ENCODE results near the gene PFN3. TPM values are rescaled to one million over a fixed set of nuclear protein-coding genes. Genes with fewer than 3 reads are reported as not detected.

The PFN3 gene
- polyA plus RNA-seq, 1 experiment: not detected

DNA sequence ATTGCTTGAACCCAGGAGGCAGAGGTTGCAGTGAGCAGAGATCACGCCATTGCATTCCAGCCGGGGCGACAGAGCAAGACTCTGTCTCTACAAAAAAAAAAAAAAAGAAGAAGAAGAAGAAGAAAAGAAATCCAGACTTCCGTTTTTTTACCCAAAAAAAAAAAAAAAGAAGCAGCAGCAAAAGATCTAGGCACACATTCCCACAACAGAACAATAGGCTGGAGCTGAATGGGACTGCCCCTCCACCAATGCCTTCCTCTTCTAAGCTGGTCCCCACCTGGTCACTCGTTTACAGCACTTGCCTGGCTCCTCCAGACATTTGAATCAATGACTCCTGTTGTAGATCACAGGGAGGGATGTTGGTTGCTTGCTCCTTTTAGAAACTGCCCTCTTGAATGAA lies 47.4 kb downstream of the PFN3 start:
- DNase-seq (ENCODE audit: low read depth, low spot score): no peak

DNA sequence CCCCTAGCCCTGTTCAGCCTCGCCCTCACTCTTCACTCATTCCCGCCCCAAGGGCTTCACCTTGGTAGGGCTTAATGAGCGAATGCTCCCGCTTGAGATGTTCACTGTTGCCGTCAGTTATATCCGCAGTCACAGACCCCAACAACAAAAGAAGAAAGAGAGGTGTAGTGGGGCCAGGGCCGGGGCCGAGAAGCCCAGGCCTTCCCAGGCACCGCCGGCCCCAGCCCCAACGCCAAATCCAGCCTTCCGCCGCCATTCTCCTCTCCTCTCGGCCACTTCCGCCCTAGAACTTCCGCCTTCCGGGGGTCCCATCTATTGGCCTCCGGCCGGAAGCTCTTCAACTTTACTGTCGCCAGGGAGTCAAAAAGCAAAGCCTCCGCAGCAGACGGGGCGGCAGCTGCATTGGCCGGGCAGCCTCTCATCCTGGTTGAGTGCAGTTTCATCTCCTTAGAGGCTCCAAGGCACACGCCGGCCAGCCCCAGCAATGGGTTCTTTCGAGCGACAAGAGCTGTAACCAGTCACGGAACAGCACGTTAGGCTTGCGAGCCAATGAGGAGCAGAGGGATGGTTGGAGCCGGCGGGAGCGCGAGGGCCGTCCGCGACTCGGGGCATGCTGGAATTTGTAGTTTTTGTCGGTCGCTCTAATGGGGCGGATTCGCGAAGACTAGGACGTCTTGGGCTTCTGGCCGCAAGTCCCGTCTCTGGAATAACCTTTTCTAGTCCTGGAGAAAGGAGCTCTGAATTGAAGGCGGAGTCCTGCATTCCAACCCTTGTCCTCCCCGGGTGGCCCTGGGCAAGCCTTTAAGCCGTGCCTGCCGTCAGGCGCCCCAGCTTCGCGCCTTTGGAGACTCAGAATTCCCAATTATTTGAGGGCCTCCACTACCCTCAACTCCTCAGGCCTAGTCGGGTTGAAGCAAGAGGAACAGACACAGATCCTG lies 48.8 kb downstream of the PFN3 start, which contains the start of gene LMAN2:
Gene LMAN2, minus strand, starts transcription at position 277 of the 938 bp plus-strand sequence. Its CDS starts 21 bp downstream, at position 256.
- CTCF ChIA-PET: interaction anchor here (0.6 to 3.0 kb wide), 10 partner anchors 9 to 237 kb away, joined by 3 to 10 read pairs (median 4); no protein-coding TSS in a partner anchor
- POLR2A ChIA-PET: interaction anchor here (0.6 to 1.5 kb wide), 12 partner anchors 8 to 814 kb away, joined by 3 to 7 read pairs (median 4); partner anchors contain the start of genes GRK6 and RNF44
- Histone ChIP-seq H3K27ac (ENCODE audit: low read depth, low read length) (peak within 1 kb of the TSS; percentile 98), H3K9me3 (ENCODE audit: control insufficient read depth, insufficient read depth, low read length) (no peaks in the 10 kb centered on the region), H3K27me3 (ENCODE audit: control insufficient read depth, insufficient read depth, low read length) (peaks cover 2% of the 10 kb centered on the region), H3K4me3 (ENCODE audit: low read depth, low read length) (peak within 1 kb of the TSS; percentile 100)
- TF ChIP-seq, protein P1, sequence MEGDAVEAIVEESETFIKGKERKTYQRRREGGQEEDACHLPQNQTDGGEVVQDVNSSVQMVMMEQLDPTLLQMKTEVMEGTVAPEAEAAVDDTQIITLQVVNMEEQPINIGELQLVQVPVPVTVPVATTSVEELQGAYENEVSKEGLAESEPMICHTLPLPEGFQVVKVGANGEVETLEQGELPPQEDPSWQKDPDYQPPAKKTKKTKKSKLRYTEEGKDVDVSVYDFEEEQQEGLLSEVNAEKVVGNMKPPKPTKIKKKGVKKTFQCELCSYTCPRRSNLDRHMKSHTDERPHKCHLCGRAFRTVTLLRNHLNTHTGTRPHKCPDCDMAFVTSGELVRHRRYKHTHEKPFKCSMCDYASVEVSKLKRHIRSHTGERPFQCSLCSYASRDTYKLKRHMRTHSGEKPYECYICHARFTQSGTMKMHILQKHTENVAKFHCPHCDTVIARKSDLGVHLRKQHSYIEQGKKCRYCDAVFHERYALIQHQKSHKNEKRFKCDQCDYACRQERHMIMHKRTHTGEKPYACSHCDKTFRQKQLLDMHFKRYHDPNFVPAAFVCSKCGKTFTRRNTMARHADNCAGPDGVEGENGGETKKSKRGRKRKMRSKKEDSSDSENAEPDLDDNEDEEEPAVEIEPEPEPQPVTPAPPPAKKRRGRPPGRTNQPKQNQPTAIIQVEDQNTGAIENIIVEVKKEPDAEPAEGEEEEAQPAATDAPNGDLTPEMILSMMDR (IDR thresholded peaks at IDR 0.05; ENCODE audit: low read depth, low read length): no peak
- peak; percentile 91 for DNase-seq (ENCODE audit: low read depth, low spot score)

More for the DNA sequence above, 47.4 kb downstream of the PFN3 start:
- TF ChIP-seq, protein P1 (IDR thresholded peaks at IDR 0.05; ENCODE audit: low read depth, low read length): no peak
- Histone ChIP-seq H3K27ac (ENCODE audit: low read depth, low read length) (no peak overlapping the region), H3K9me3 (ENCODE audit: control insufficient read depth, insufficient read depth, low read length) (no peaks in the 10 kb centered on the region; the same call in 1 of the 2 replicates), H3K27me3 (ENCODE audit: control insufficient read depth, insufficient read depth, low read length) (peaks cover 2% of the 10 kb centered on the region), H3K4me3 (ENCODE audit: low read depth, low read length) (no peak overlapping the region)
- CTCF ChIA-PET: no interaction called here
- POLR2A ChIA-PET: no interaction called here

DNA sequence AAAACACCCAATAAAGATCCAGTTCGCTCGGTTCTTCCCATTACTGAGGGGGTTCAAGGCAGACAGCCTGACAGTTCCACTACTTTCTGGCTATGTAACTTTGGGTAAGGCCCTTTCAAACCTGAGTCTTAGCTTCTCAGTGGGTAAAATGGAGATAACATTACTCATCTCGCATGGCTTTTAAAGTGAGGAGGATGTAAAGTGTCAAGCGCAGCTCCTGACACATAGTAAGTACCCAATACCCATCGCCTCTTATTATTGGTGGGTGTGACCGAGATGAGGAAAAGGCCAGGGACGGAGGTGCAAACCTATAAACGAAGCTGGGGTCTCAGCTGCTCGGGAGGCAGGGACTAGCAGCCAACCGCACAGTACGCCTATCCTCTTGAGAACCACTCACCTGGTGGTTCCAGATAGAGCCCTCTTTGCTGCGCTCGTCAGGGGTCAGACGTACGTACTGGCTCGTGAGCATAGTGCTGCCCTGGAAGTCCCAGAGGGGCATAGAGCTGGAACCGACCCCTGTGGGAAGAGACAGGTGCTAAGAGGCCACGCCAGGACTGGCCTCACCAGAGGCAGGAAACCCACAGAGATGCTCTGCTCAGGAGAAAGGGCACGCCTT lies 49.6 kb downstream of the PFN3 start:
- POLR2A ChIA-PET: interaction anchor here (1.2 to 1.5 kb wide), 5 partner anchors 30 to 76 kb away, joined by 3 to 6 read pairs (median 5); partner anchors contain the start of gene GRK6
- Histone ChIP-seq H3K27me3 (ENCODE audit: control insufficient read depth, insufficient read depth, low read length) (peaks cover 2% of the 10 kb centered on the region), H3K27ac (ENCODE audit: low read depth, low read length) (peak overlapping the region; percentile 98), H3K4me3 (ENCODE audit: low read depth, low read length) (peak overlapping the region; percentile 100), H3K9me3 (ENCODE audit: control insufficient read depth, insufficient read depth, low read length) (no peaks in the 10 kb centered on the region)
- TF ChIP-seq, protein P1 (IDR thresholded peaks at IDR 0.05; ENCODE audit: low read depth, low read length): no peak
- DNase-seq (ENCODE audit: low read depth, low spot score): no peak
- CTCF ChIA-PET: interaction anchor here (0.9 to 3.0 kb wide), 8 partner anchors 9 to 236 kb away, joined by 3 to 10 read pairs (median 5); no protein-coding TSS in a partner anchor

Other genes with a start within 250 kb of the PFN3 start
- gene RAB24, start 96.9 kb downstream of the PFN3 start, polyA plus RNA-seq (2011; rRNA removed): 35.4 and 38.8 TPM in 2 replicates
- 135 and 158 TPM in 2 replicates for gene PRELID1, start 96.9 kb downstream of the PFN3 start, polyA plus RNA-seq (2011; rRNA removed)
- gene MXD3, start 88.8 kb downstream of the PFN3 start, polyA plus RNA-seq (2011; rRNA removed): 2.8 and 2.9 TPM in 2 replicates
- gene LMAN2, start 49.0 kb downstream of the PFN3 start, polyA plus RNA-seq (2011; rRNA removed): 150 and 212 TPM in 2 replicates
- 2.6 and 4.4 TPM in 2 replicates for gene RGS14, start 42.7 kb downstream of the PFN3 start, polyA plus RNA-seq (2011; rRNA removed)
- not detected in 2 replicates for gene SLC34A1, start 16.2 kb downstream of the PFN3 start, polyA plus RNA-seq (2011; rRNA removed)
- 0.35 and 0.48 TPM in 2 replicates for gene F12, start 8.9 kb upstream of the PFN3 start, polyA plus RNA-seq (2011; rRNA removed)
- gene GRK6, start 26.0 kb upstream of the PFN3 start, polyA plus RNA-seq (2011; rRNA removed): 16.4 and 21.4 TPM in 2 replicates
- gene PRR7, start 46.2 kb upstream of the PFN3 start, polyA plus RNA-seq (2011; rRNA removed): 1.0 and 1.6 TPM in 2 replicates
- gene DBN1, start 73.0 kb upstream of the PFN3 start, polyA plus RNA-seq (2011; rRNA removed): 146 and 164 TPM in 2 replicates
- gene PDLIM7, start 96.9 kb upstream of the PFN3 start, polyA plus RNA-seq (2011; rRNA removed): 195 and 268 TPM in 2 replicates
- 0.50 and 0.96 TPM in 2 replicates for gene DOK3, start 109.2 kb upstream of the PFN3 start, polyA plus RNA-seq (2011; rRNA removed)
- gene DDX41, start 116.3 kb upstream of the PFN3 start, polyA plus RNA-seq (2011; rRNA removed): 71.8 and 96.0 TPM in 2 replicates
- gene FAM193B, start 153.9 kb upstream of the PFN3 start, polyA plus RNA-seq (2011; rRNA removed): 28.7 and 30.1 TPM in 2 replicates
- 307 and 376 TPM in 2 replicates for gene TMED9, start 191.5 kb upstream of the PFN3 start, polyA plus RNA-seq (2011; rRNA removed)
- gene B4GALT7, start 199.5 kb upstream of the PFN3 start, polyA plus RNA-seq (2011; rRNA removed): 18.3 and 26.2 TPM in 2 replicates

Data from AG04450 (cell line).